ENCODE data around the gene GORAB. TPM values are rescaled to one million over a fixed set of nuclear protein-coding genes. Genes with fewer than 3 reads are reported as not detected.

GORAB gene
- polyA plus RNA-seq, 1 of the 3 experiments (the other 2 are of a cell fraction): 10.5 TPM

DNA sequence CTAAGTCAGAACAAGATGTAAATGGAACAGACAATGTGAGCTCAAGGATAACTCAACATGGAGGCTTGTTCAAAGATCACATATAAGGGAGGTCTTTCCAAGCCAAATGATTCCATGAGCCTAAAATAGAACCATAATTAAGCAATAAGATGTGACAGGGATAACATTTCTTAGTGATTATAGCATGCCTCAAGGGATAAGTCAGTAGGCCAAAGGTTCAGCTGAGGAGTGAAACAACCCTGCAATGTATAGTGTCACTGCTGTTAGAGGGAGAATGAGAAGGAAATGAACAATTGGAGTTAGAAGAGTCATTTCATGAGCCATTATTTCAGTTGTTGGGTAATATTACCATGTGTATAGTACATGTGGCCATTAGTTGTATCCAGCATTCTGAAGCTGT, 25.0 kb downstream of the GORAB start:
- Histone ChIP-seq H3K9me2 (no peaks in the 10 kb centered on the region), H3K4me2 (no peak overlapping the region), H3K4me3 (ENCODE audit: low read depth in 2 of 2, low read length in 1 of 2) (no peak overlapping the region), H2AFZ (ENCODE audit: low read depth) (no peak overlapping the region), H3F3A (replicated peaks; ENCODE audit: insufficient read depth) (peaks cover 7% of the 10 kb centered on the region), H4K20me1 (ENCODE audit: insufficient read depth) (no peaks in the 10 kb centered on the region), H3K9ac (no peak overlapping the region), H3K36me3 (replicated peaks in 1 of 2; ENCODE audit: control insufficient read depth in 1 of 2, insufficient read depth in 2 of 2, low read length in 1 of 2) (peaks cover 19 to 31% of the 10 kb centered on the region in 2 experiments), H3K9me3 (no peaks in the 10 kb centered on the region), H3K27ac (ENCODE audit: low read depth in 2 of 2, low read length in 1 of 2) (no peak overlapping the region), H3K79me2 (ENCODE audit: insufficient read depth) (no peaks in the 10 kb centered on the region), H3K27me3 (ENCODE audit: insufficient read depth) (no peaks in the 10 kb centered on the region), H3K4me1 (ENCODE audit: control insufficient read depth in 1 of 2, insufficient read depth in 2 of 2, low read depth in 1 of 2, low read length in 1 of 2) (no peaks in the 10 kb centered on the region; a peak in 1 of 4 replicates)
- ChIA-PET POLR2A (no interaction called here), CTCF (no interaction called here)
- no peak for TF ChIP-seq EZH2phosphoT487 (IDR thresholded peaks at IDR 0.05; ENCODE audit: borderline replicate concordance, low read depth)
- no peak for TF ChIP-seq FOSL2 (IDR thresholded peaks at IDR 0.05; ENCODE audit: borderline replicate concordance, low read depth)
- no peak for TF ChIP-seq USF2 (IDR thresholded peaks at IDR 0.05; ENCODE audit: borderline replicate concordance, low read depth, low read length)
- TF ChIP-seq, protein P1, sequence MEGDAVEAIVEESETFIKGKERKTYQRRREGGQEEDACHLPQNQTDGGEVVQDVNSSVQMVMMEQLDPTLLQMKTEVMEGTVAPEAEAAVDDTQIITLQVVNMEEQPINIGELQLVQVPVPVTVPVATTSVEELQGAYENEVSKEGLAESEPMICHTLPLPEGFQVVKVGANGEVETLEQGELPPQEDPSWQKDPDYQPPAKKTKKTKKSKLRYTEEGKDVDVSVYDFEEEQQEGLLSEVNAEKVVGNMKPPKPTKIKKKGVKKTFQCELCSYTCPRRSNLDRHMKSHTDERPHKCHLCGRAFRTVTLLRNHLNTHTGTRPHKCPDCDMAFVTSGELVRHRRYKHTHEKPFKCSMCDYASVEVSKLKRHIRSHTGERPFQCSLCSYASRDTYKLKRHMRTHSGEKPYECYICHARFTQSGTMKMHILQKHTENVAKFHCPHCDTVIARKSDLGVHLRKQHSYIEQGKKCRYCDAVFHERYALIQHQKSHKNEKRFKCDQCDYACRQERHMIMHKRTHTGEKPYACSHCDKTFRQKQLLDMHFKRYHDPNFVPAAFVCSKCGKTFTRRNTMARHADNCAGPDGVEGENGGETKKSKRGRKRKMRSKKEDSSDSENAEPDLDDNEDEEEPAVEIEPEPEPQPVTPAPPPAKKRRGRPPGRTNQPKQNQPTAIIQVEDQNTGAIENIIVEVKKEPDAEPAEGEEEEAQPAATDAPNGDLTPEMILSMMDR (IDR thresholded peaks at IDR 0.05): no peak
- DNase-seq: no peak

- H3K9ac ChIP-seq: no peak overlapping the region
- no peak overlapping the region for H3K27ac ChIP-seq (ENCODE audit: low read depth in 2 of 2, low read length in 1 of 2)
- no peaks in the 10 kb centered on the region for H3K9me3 ChIP-seq
- WGBS (ENCODE audit: low lambda C conversion rate): 37% methylated on average over 5 of the region's 5 CpGs
- peaks cover 8 to 16% of the 10 kb centered on the region in 2 experiments for H3K4me1 ChIP-seq (ENCODE audit: control insufficient read depth in 1 of 2, insufficient read depth in 2 of 2, low read depth in 1 of 2, low read length in 1 of 2)
- DNase-seq: no peak
- TF ChIP-seq TCF12 (IDR thresholded peaks at IDR 0.05): 0 out of 2 replicates have a peak, but pooled peaks have one; percentile 7
- TF ChIP-seq GABPA (IDR thresholded peaks at IDR 0.05; ENCODE audit: low read depth): no peak
- POLR2A ChIA-PET: interaction anchor here (0.5 kb wide), 1 partner anchor 831 kb away, joined by 3 read pairs; no protein-coding TSS in a partner anchor
- no peak overlapping the region for H2AFZ ChIP-seq (ENCODE audit: low read depth)
- CTCF ChIA-PET: no interaction called here
- H3K36me3 ChIP-seq (replicated peaks in 1 of 2; ENCODE audit: control insufficient read depth in 1 of 2, insufficient read depth in 2 of 2, low read length in 1 of 2): peaks cover under 1 to 13% of the 10 kb centered on the region in 2 experiments
- no peak overlapping the region for H3K4me3 ChIP-seq (ENCODE audit: low read depth in 2 of 2, low read length in 1 of 2)
- no peak overlapping the region for H3K4me2 ChIP-seq
- H4K20me1 ChIP-seq (ENCODE audit: insufficient read depth): no peaks in the 10 kb centered on the region
- H3K79me2 ChIP-seq (ENCODE audit: insufficient read depth): no peaks in the 10 kb centered on the region
- H3K27me3 ChIP-seq (ENCODE audit: insufficient read depth): no peaks in the 10 kb centered on the region
- H3F3A ChIP-seq (replicated peaks; ENCODE audit: insufficient read depth): peaks cover 13% of the 10 kb centered on the region
- no peaks in the 10 kb centered on the region for H3K9me2 ChIP-seq
Observed at GRCh38 chr1:170558731-170559130, 26.8 kb downstream of the GORAB start.

GRCh38 chr1:170559166-170559565, 27.2 kb downstream of the GORAB start:
- Histone ChIP-seq H3K9me2 (no peaks in the 10 kb centered on the region), H3K9me3 (no peaks in the 10 kb centered on the region), H2AFZ (ENCODE audit: low read depth) (no peak overlapping the region), H4K20me1 (ENCODE audit: insufficient read depth) (no peaks in the 10 kb centered on the region), H3K4me2 (no peak overlapping the region), H3K27ac (ENCODE audit: low read depth in 2 of 2, low read length in 1 of 2) (no peak overlapping the region), H3K4me3 (ENCODE audit: low read depth in 2 of 2, low read length in 1 of 2) (no peak overlapping the region), H3K4me1 (ENCODE audit: control insufficient read depth in 1 of 2, insufficient read depth in 2 of 2, low read depth in 1 of 2, low read length in 1 of 2) (peaks cover 8 to 20% of the 10 kb centered on the region in 2 experiments), H3K36me3 (replicated peaks in 1 of 2; ENCODE audit: control insufficient read depth in 1 of 2, insufficient read depth in 2 of 2, low read length in 1 of 2) (peaks cover 0 to 8% of the 10 kb centered on the region in 2 experiments), H3K79me2 (ENCODE audit: insufficient read depth) (no peaks in the 10 kb centered on the region), H3K27me3 (ENCODE audit: insufficient read depth) (no peaks in the 10 kb centered on the region), H3K9ac (no peak overlapping the region), H3F3A (replicated peaks; ENCODE audit: insufficient read depth) (peaks cover 13% of the 10 kb centered on the region)
- ChIA-PET POLR2A (no interaction called here), CTCF (no interaction called here)
- no peak for DNase-seq
- WGBS (ENCODE audit: low lambda C conversion rate): 67% methylated on average over 2 of the region's 2 CpGs
- TF ChIP-seq RCOR1 (IDR thresholded peaks at IDR 0.05; ENCODE audit: low read length) (no peak), MEF2A (IDR thresholded peaks at IDR 0.05; ENCODE audit: borderline replicate concordance, low read depth) (no peak), EZH2phosphoT487 (IDR thresholded peaks at IDR 0.05; ENCODE audit: borderline replicate concordance, low read depth) (no peak), NFIC (IDR thresholded peaks at IDR 0.05; ENCODE audit: borderline replicate concordance) (no peak), NRF1 (IDR thresholded peaks at IDR 0.05; ENCODE audit: low read depth, low read length) (no peak), TEAD4 (IDR thresholded peaks at IDR 0.05; ENCODE audit: borderline replicate concordance, insufficient read depth) (no peak), FOXJ3 (CRISPR knock-in tag; IDR thresholded peaks at IDR 0.05) (no peak), YY1 (IDR thresholded peaks at IDR 0.05; ENCODE audit: low read depth) (no peak), TCF12 (IDR thresholded peaks at IDR 0.05) (no peak), EP300 (IDR thresholded peaks at IDR 0.05; ENCODE audit: borderline replicate concordance in 1 of 2, low read depth in 1 of 2, low read length in 1 of 2) (no peak), POLR2AphosphoS5 (IDR thresholded peaks at IDR 0.05; ENCODE audit: low read depth, low read length) (no peak), GATA2 (CRISPR knock-in tag; IDR thresholded peaks at IDR 0.05) (no peak), ELF1 (IDR thresholded peaks at IDR 0.05) (no peak)
- TF ChIP-seq, protein P2, sequence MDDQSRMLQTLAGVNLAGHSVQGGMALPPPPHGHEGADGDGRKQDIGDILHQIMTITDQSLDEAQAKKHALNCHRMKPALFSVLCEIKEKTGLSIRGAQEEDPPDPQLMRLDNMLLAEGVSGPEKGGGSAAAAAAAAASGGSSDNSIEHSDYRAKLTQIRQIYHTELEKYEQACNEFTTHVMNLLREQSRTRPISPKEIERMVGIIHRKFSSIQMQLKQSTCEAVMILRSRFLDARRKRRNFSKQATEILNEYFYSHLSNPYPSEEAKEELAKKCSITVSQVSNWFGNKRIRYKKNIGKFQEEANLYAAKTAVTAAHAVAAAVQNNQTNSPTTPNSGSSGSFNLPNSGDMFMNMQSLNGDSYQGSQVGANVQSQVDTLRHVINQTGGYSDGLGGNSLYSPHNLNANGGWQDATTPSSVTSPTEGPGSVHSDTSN (IDR thresholded peaks at IDR 0.05): no peak
- TF ChIP-seq, protein P1 (IDR thresholded peaks at IDR 0.05): no peak
